Right atrium auricular region (tissue), 2 donors: ENCODE data around the gene LARP4B. TPM values are rescaled to one million over a fixed set of nuclear protein-coding genes. Genes with fewer than 3 reads are reported as not detected.

Experiments
- DNase-seq: peaks from one replicate; pipeline ENCODE4 v3.0.0-alpha.2; 2019; ENCODE audit warnings: low spot score
- H3K27ac ChIP-seq, 2 donors: fragments of 200-600 bp; sonication (generic); 1 replicate in 1 of 2; 2 replicates in 1 of 2; pipeline ENCODE4 v1.5.1; 2016 to 2019
- H3K27me3 ChIP-seq, 2 donors: fragments of 200-600 bp; sonication (generic); one replicate each; pipeline versions ENCODE4 v1.5.1 to v1.6.0; 2017 to 2019
- H3K36me3 ChIP-seq: fragments of 200-600 bp; sonication (generic); one replicate; pipeline ENCODE4 v1.5.1; 2016
- H3K4me1 ChIP-seq, 2 donors: fragments of 200-600 bp; sonication (generic); one replicate each; pipeline versions ENCODE4 v1.5.1 to v1.6.0; 2017 to 2019
- H3K4me3 ChIP-seq, 2 donors: fragments of 200-600 bp; sonication (generic); 1 replicate in 1 of 2; 2 replicates in 1 of 2; pipeline ENCODE4 v1.5.1; 2017 to 2019; ENCODE audit warnings: mild to moderate bottlenecking in 1 of 2, moderate library complexity in 1 of 2
- H3K9me3 ChIP-seq, 2 donors: fragments of 200-600 bp; sonication (generic); one replicate each; pipeline ENCODE4 v1.5.1; 2019
- total RNA-seq, 2 donors: library from RNA; depleted of rRNA; stranded (reverse); fragments of >200 nt; gene quantifications; one replicate each; pipeline ENCODE4 v1.1.0, GENCODE V29; 2016
- TF ChIP-seq, protein P1 (sequence below), 2 donors: fragments of 200-600 bp; sonication (generic); IDR thresholded peaks; one replicate each; pipeline ENCODE4 v1.5.1; 2019; ENCODE audit warnings: antibody characterized with exemption in 2 of 2

Gene LARP4B
- total RNA-seq, 2 donors from 2014 or later: 24.2 to 26.1 TPM

GRCh38 chr10:775245-776075, 156.0 kb downstream of the LARP4B start:
- Histone ChIP-seq H3K27ac (no peak overlapping the region), H3K27me3 (no peaks in the 10 kb centered on the region)

GRCh38 chr10:774661-775244, 156.8 kb downstream of the LARP4B start:
- no peaks in the 10 kb centered on the region for H3K36me3 ChIP-seq
- no peaks in the 10 kb centered on the region for H3K27me3 ChIP-seq
- no peak overlapping the region for H3K4me3 ChIP-seq
- DNase-seq: no peak
- TF ChIP-seq, protein P1, sequence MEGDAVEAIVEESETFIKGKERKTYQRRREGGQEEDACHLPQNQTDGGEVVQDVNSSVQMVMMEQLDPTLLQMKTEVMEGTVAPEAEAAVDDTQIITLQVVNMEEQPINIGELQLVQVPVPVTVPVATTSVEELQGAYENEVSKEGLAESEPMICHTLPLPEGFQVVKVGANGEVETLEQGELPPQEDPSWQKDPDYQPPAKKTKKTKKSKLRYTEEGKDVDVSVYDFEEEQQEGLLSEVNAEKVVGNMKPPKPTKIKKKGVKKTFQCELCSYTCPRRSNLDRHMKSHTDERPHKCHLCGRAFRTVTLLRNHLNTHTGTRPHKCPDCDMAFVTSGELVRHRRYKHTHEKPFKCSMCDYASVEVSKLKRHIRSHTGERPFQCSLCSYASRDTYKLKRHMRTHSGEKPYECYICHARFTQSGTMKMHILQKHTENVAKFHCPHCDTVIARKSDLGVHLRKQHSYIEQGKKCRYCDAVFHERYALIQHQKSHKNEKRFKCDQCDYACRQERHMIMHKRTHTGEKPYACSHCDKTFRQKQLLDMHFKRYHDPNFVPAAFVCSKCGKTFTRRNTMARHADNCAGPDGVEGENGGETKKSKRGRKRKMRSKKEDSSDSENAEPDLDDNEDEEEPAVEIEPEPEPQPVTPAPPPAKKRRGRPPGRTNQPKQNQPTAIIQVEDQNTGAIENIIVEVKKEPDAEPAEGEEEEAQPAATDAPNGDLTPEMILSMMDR (IDR thresholded peaks at IDR 0.05): no peak
- H3K27ac ChIP-seq: no peak overlapping the region
- H3K4me1 ChIP-seq: no peaks in the 10 kb centered on the region
- no peaks in the 10 kb centered on the region for H3K9me3 ChIP-seq

More at GRCh38 chr10:775245-776075, 156.0 kb downstream of the LARP4B start:
- no peaks in the 10 kb centered on the region for H3K4me1 ChIP-seq
- H3K9me3 ChIP-seq: no peaks in the 10 kb centered on the region
- TF ChIP-seq, protein P1 (IDR thresholded peaks at IDR 0.05): no peak
- no peaks in the 10 kb centered on the region for H3K36me3 ChIP-seq
- no peak overlapping the region for H3K4me3 ChIP-seq
- DNase-seq: peak; percentile 48

DNA sequence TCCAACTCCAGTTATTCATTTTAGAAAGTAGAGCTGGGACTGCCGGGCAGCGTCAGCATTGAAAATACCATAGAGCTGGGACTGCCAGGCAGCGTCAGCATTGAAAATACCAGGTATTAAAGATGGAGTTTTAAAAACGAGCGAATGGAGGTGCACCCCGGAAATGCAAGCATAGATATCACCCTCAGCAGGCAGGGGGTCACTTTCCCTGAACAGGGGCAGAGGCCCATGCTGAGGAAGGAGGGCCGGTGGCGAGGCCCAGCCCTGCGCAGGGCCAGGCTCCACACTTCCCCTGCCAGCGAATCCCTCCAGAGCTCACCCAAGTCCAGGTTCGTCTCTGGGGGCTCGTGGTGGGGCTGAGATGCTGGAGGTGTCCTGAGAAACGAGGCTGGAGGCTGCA, 157.3 kb downstream of the LARP4B start:
- TF ChIP-seq, protein P1 (IDR thresholded peaks at IDR 0.05): no peak
- no peaks in the 10 kb centered on the region for H3K4me1 ChIP-seq
- peak; percentile 52 for DNase-seq
- no peak overlapping the region for H3K27ac ChIP-seq
- no peaks in the 10 kb centered on the region for H3K36me3 ChIP-seq
- H3K4me3 ChIP-seq: no peak overlapping the region
- H3K9me3 ChIP-seq: peaks cover 0 to 4% of the 10 kb centered on the region in 2 donors
- no peaks in the 10 kb centered on the region for H3K27me3 ChIP-seq

DNA sequence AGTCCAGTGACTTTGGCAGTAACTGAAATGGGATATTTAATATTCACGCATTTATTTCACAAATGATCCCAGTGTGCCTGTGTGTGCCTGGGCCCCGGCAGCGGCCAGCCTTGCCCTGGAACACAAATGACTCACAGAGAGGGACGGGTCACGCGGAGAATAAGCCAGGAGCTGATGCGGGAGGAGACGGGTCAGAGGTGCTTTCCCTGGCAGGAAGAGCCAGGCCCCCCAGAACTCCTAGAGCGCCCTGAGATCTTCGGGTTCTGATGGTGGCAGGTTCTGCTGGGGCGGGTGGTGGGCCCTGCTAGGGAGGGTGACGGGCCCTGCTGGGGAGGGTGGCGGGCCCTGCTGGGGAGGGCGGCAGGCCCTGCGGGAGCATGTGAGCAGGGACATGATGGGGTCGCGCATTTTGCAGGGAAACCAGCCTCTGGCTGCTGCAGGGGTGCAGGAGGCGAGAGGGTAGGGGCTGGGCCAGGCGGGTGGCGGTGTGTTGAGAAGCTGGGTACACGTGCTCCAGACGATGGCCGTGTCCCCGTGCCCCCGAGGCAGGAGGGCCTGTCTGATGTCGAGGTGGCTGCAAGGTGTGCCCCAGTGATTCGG, 157.8 kb downstream of the LARP4B start:
- TF ChIP-seq, protein P1 (IDR thresholded peaks at IDR 0.05): no peak
- peaks cover 0 to 4% of the 10 kb centered on the region in 2 donors for H3K9me3 ChIP-seq
- no peaks in the 10 kb centered on the region for H3K4me1 ChIP-seq
- no peaks in the 10 kb centered on the region for H3K27me3 ChIP-seq
- no peak overlapping the region for H3K27ac ChIP-seq
- H3K36me3 ChIP-seq: no peaks in the 10 kb centered on the region
- peak; percentile 48 for DNase-seq
- H3K4me3 ChIP-seq: no peak overlapping the region

GRCh38 chr10:772227-772637, 159.3 kb downstream of the LARP4B start:
- no peaks in the 10 kb centered on the region for H3K27me3 ChIP-seq
- TF ChIP-seq, protein P1 (IDR thresholded peaks at IDR 0.05): no peak
- DNase-seq: peak; percentile 50

More at GRCh38 chr10:772227-772637, 159.3 kb downstream of the LARP4B start:
- Histone ChIP-seq H3K4me3 (no peak overlapping the region), H3K27ac (no peak overlapping the region), H3K4me1 (no peaks in the 10 kb centered on the region), H3K36me3 (no peaks in the 10 kb centered on the region), H3K9me3 (peaks cover 0 to 14% of the 10 kb centered on the region in 2 donors)
